Large intestine (tissue), 3 donors: ENCODE data around the gene NSG1. TPM values are rescaled to one million over a fixed set of nuclear protein-coding genes. Genes with fewer than 3 reads are reported as not detected.
"Not testable (repeated sequence)": the region's sequence is repeated elsewhere in the genome, so short reads cannot be mapped to it uniquely, and the experiment has no call there.

ENCODE experiments used
- DNase-seq, 2 donors: peaks; one replicate each; pipeline versions ENCODE4 v3.0.0 to v3.0.0-alpha.2; 2013
- H3K27ac ChIP-seq: one replicate; pipeline ENCODE4 v1.5.1; 2013; ENCODE audit warnings: low read length
- H3K27me3 ChIP-seq: 2 replicates; pipeline ENCODE4 v1.6.1; 2013; ENCODE audit warnings: low read length; ENCODE audit not compliant: control insufficient read depth, insufficient read depth
- H3K36me3 ChIP-seq: 2 replicates; pipeline ENCODE4 v1.6.1; 2013; ENCODE audit warnings: low read length; ENCODE audit not compliant: control insufficient read depth, insufficient read depth
- H3K4me1 ChIP-seq: one replicate; pipeline ENCODE4 v1.6.1; 2013; ENCODE audit warnings: low read length; ENCODE audit not compliant: control insufficient read depth, insufficient read depth
- H3K4me3 ChIP-seq: one replicate; pipeline ENCODE4 v1.5.1; 2013; ENCODE audit warnings: low read length
- H3K9me3 ChIP-seq: one replicate; pipeline ENCODE4 v1.6.1; 2013; ENCODE audit warnings: mild to moderate bottlenecking, low read depth, low read length, moderate library complexity; ENCODE audit not compliant: control insufficient read depth
- WGBS: methylation state at CpG from one replicate; pipeline ENCODE4 v1.1.5; 2013; ENCODE audit warnings: low lambda C conversion rate; ENCODE audit not compliant: insufficient coverage; 5-methylcytosine and 5-hydroxymethylcytosine counted together
- polyA plus RNA-seq: library from polyadenylated mRNA; unstranded; fragments of 120-200 nt; gene quantifications from one replicate; pipeline ENCODE4 v1.2.1, GENCODE V29; 2013

The NSG1 gene
- polyA plus RNA-seq, 1 donor, result 30.1 TPM

- H3K4me3 ChIP-seq, result no peak overlapping the region
- peaks cover 6% of the 10 kb centered on the region for H3K9me3 ChIP-seq
- no peak for DNase-seq
- no CpG with 5 or more reads among the region's 11 CpGs for WGBS
- no peaks in the 10 kb centered on the region for H3K4me1 ChIP-seq
- H3K27me3 ChIP-seq, result no peaks in the 10 kb centered on the region
- H3K27ac ChIP-seq, result no peak overlapping the region
- H3K36me3 ChIP-seq, result peaks cover 42% of the 10 kb centered on the region
Measured at GRCh38 chr4:4416981-4417380, 30.1 kb downstream of the NSG1 start.

DNA sequence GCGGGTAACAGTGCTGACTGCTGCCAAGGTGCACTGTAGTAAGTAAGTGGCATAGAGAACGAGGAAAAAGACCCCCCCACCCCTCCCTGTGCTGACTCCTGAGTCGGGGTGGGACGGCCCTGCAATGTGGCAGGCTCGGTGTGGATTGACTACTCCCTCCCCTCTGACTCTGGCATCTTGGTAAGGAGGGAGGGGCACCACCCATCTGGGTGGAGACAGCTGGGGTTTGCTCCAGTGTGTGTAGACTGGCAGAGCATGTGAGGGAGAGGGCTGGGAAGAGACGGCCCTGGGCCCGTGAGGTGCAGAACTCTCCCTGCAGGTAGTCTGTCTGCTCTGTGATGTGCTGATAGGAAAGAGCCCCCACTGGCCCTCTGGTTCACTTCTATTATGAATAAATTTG, 31.0 kb downstream of the NSG1 start:
- H3K4me3 ChIP-seq, result no peak overlapping the region
- H3K27me3 ChIP-seq, result no peaks in the 10 kb centered on the region
- H3K4me1 ChIP-seq, result no peaks in the 10 kb centered on the region
- no CpG with 5 or more reads among the region's 7 CpGs for WGBS
- H3K27ac ChIP-seq, result no peak overlapping the region
- H3K9me3 ChIP-seq, result peaks cover 6% of the 10 kb centered on the region
- H3K36me3 ChIP-seq, result peaks cover 45% of the 10 kb centered on the region
- no peak for DNase-seq

DNA sequence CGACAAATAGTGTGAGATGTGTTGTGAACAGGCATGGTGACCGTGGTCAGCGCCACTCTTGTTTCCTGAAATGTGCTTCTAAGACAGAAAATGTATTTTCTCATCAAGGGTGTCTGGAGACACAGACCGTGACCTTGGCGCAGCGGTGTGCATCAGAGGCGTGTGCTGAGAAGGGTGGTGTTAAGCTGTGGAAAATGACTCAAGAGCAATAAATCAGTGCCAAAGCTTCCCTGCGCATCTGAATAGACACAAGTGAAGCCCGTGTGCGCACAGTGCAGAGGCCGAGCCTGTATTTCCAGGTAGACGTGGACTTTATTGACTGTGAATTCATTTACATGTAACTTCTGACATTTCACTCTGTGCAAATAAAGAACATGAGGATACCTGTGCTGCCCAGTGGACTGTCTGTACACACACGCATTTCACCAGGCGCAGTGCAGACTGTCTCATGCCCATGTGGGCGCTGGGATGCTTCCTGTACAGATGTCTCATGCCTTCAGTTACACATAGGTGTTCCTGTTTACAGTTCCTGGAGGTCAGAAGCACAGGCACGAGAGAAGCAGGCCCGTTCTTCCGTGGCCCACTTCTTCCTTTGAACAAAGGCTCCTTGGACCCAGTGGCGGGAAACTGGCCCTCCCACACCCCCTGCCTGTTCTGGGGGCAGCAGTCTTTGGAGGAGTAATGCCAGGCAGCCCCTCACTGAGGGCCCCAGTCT, 31.9 kb downstream of the NSG1 start:
- peaks cover 54% of the 10 kb centered on the region for H3K36me3 ChIP-seq

GRCh38 chr4:4419896-4420295, 33.0 kb downstream of the NSG1 start:
- Histone ChIP-seq H3K36me3 (peaks cover 61% of the 10 kb centered on the region), H3K9me3 (peaks cover 6% of the 10 kb centered on the region), H3K4me1 (no peaks in the 10 kb centered on the region), H3K27me3 (no peaks in the 10 kb centered on the region), H3K4me3 (no peak overlapping the region), H3K27ac (no peak overlapping the region)
- no peak for DNase-seq
- no CpG with 5 or more reads among the region's 12 CpGs for WGBS

More for the DNA sequence above, 31.9 kb downstream of the NSG1 start:
- no peak overlapping the region for H3K4me3 ChIP-seq
- DNase-seq, result no peak
- WGBS, result no CpG with 5 or more reads among the region's 19 CpGs
- no peaks in the 10 kb centered on the region for H3K4me1 ChIP-seq
- H3K27me3 ChIP-seq, result no peaks in the 10 kb centered on the region
- H3K9me3 ChIP-seq, result peaks cover 6% of the 10 kb centered on the region
- H3K27ac ChIP-seq, result no peak overlapping the region

- Histone ChIP-seq H3K27me3 (no peaks in the 10 kb centered on the region), H3K4me3 (no peak overlapping the region), H3K9me3 (peaks cover 4% of the 10 kb centered on the region), H3K27ac (no peak overlapping the region), H3K4me1 (no peaks in the 10 kb centered on the region), H3K36me3 (peaks cover 59% of the 10 kb centered on the region)
- DNase-seq, result no peak
- WGBS, result no CpG with 5 or more reads among the region's 12 CpGs
Measured at GRCh38 chr4:4420421-4420820, 33.5 kb downstream of the NSG1 start.

DNA sequence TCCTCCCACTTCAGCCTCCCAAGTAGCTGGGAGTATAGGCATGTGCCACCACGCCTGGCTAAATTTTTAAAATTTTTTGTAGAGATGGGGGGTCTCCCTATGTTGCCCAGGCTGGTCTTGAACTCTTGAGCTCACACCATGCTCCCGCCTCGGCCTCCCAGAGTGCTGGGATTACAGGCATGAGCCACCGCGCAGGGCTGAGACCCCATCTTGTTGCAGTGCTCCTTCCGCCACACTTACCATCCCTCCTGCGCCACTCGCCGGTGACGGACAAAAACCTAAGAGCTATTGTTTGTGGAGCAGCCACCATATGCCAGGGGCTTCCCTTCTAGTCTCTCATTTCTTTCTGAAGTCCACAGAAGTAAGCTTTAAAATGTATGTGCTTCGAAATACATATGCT, 34.5 kb downstream of the NSG1 start:
- no CpG with 5 or more reads among the region's 11 CpGs for WGBS

DNA sequence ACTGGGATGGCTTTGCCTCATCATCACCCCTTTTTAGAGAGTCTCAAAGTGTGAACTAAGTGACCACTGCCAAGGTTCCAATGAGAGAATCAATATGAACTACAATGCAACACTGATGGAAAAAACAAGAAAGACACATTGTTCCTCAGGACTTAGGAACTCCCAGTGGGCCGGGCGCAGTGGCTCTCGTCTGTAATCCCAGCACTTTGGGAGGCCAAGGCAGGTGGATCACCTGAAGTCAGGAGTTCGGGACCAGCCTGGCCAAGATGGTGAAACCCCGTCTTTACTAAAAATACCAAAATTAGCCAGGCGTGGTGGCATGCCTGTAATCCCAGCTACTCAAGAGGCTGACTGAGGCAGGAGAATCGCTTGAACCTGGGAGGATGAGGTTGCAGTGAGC, 35.2 kb downstream of the NSG1 start:
- H3K36me3 ChIP-seq, result peaks cover 60% of the 10 kb centered on the region
- no CpG with 5 or more reads among the region's 7 CpGs for WGBS
- DNase-seq, H3K27ac ChIP-seq, H3K4me1 ChIP-seq, H3K9me3 ChIP-seq, H3K4me3 ChIP-seq, H3K27me3 ChIP-seq: not testable (repeated sequence)

More for the DNA sequence above, 34.5 kb downstream of the NSG1 start:
- no peak overlapping the region for H3K4me3 ChIP-seq
- no peak for DNase-seq
- no peak overlapping the region for H3K27ac ChIP-seq
- H3K4me1 ChIP-seq, result no peaks in the 10 kb centered on the region
- no peaks in the 10 kb centered on the region for H3K27me3 ChIP-seq
- H3K9me3 ChIP-seq, result no peaks in the 10 kb centered on the region
- H3K36me3 ChIP-seq, result peaks cover 57% of the 10 kb centered on the region

DNA sequence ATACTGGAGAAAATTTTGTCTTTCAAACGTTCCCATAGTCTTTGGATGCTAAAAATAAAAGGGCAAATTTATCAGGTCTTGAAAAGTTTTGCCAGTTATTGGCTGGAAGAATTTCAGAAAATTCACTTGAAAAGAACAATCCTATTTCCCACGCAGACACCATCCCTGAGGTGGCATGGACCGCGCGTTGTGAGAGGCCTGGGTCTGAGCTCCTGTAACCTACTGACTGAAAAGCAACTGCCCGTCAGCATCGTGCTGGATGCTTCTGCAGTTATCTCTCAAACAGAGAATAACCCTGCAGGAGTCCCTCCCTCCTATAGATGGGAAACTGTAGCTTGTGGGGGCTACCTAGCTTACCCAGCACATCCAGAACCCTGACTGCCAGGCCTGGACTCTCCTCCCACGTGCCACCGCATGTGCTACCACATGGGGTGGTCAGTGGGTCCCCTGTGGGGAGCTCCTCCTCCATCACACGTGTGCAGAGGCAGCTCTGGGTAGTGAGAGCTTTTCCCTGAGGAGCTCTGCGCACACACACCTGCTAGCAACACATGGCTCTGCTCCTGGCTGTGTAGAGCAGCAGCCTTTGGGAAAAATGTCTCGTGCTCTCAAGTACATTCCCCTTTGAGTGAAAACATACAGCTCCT, 36.1 kb downstream of the NSG1 start:
- Histone ChIP-seq H3K9me3 (no peaks in the 10 kb centered on the region), H3K4me1 (no peaks in the 10 kb centered on the region), H3K4me3 (no peak overlapping the region), H3K27me3 (no peaks in the 10 kb centered on the region), H3K36me3 (peaks cover 67% of the 10 kb centered on the region), H3K27ac (no peak overlapping the region)
- WGBS, result 50% methylated on average over 2 of the region's 12 CpGs
- peak in 1 of 2 donors; percentile 17 for DNase-seq

DNA sequence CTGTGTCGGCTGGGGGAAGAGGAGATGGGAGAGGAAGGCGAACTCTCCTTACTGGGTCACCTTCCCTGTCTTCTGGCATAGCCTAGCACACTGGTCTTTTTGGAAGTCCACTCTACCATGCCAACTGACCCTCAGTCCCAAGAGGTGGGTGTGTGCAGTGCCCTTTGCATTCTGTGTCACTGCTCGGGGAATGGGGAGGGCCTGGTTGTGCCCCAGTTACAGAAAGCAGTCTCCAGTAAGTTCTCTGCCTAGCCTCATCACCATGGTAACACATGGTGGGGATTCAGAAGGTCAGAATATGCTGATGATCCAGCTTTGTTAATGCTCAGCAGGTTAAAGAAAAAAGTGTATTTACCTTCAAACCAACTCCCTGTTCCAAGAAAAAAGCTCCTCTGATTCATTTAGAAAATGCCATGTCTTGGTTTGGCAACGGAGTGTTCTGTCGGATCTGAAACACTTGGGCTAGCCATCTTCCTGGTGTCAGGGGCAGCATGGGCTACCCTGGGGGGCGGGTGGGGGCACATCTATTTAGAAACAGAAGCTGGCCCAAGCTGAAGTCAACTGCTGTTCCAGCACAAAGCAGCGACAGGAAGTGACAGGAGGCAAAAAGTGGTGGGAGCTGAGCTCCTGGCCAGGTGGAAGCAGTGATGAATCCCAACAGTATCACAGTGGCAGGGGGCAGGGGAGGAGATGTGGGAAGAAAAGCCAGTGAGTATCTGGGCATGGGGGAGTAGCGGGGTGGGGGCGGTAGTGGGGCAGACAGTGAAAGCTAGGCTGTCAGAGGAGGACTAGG, 37.0 kb downstream of the NSG1 start:
- no peaks in the 10 kb centered on the region for H3K27me3 ChIP-seq
- no CpG with 5 or more reads among the region's 9 CpGs for WGBS
- peak in 1 of 2 donors; percentile 36 for DNase-seq
- no peaks in the 10 kb centered on the region for H3K9me3 ChIP-seq
- no peak overlapping the region for H3K27ac ChIP-seq
- H3K36me3 ChIP-seq, result peaks cover 71% of the 10 kb centered on the region
- no peak overlapping the region for H3K4me3 ChIP-seq
- no peaks in the 10 kb centered on the region for H3K4me1 ChIP-seq

DNA sequence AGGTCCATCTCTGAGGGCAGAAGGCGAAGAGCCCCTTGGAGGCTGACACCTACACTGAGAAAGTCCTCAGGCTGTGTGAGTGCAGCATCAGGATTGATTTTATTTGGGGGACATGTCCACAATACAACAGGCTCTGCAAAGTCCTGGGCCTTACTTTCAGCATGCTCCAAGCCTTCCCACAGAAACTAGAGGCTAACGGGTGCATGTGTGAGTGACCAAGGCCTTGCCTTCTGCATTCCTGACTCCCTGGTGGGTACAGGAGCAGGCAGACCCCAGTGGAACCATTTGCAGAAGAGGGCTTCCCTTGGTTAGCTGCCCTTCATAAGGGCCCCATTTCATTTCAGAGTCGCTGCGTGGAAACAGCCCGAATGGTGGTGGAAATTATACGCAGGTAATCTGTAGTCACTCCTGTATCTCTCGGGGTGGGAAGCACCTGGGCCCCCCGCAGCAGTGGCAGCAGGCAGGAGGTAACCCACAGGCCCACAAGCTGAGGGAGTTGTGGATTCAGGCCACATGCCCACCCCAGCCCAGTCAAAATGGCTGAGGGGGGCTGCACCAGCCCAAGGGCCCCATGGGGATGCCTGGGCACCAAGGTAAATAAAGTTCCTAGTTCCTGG, 37.7 kb downstream of the NSG1 start:
- H3K4me3 ChIP-seq, result no peak overlapping the region
- DNase-seq, result no peak
- WGBS, result no CpG with 5 or more reads among the region's 8 CpGs
- peaks cover 67% of the 10 kb centered on the region for H3K36me3 ChIP-seq
- H3K27me3 ChIP-seq, result no peaks in the 10 kb centered on the region
- no peaks in the 10 kb centered on the region for H3K4me1 ChIP-seq
- no peaks in the 10 kb centered on the region for H3K9me3 ChIP-seq
- H3K27ac ChIP-seq, result no peak overlapping the region
